GM19351 (cell line): Measurements from ENCODE around the gene ACTN1.

ENCODE experiments used
- ATAC-seq: cut with Tn5 transposase; IDR thresholded peaks from one replicate; pipeline ENCODE4 v1.9.1; 2021; ENCODE audit warnings: mild to moderate bottlenecking, moderate library complexity; ENCODE audit not compliant: unreplicated experiment

The ACTN1 gene

DNA sequence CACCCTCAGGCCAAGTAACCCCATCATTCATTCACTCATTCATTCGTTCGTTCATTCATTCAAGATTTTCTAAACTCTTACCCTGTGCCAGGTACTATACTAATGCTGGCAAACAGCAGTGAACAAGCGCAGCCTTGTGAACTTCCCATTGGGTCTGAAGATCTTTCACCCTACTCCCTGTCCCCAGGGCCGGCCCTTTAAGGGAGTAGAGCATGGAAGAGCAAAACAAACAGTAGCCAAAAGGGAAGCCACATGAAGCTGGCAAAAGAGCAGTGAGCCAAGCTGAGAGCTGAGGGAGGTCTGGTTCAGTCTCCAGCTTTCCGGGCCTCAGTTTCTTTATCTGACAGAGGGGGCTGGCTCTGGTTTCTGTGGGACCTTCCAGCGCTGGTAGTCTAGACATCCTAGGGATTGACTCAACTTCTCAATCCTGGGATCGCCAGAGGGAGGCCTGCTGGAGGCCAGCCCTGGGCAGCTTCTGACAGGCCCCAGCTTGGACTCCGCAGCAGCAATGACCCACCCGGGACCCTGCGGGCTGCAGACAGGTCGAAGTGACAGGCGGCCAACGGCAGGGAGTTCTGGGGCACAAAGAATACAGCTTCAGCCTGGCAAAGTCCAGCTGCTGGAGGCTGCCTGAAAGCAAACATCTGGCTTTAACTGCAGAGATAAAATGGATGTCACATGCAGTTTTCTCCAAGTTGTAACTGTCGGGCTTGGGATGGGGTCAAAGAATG, 27.1 kb downstream of the ACTN1 start:
- no peak for ATAC-seq

DNA sequence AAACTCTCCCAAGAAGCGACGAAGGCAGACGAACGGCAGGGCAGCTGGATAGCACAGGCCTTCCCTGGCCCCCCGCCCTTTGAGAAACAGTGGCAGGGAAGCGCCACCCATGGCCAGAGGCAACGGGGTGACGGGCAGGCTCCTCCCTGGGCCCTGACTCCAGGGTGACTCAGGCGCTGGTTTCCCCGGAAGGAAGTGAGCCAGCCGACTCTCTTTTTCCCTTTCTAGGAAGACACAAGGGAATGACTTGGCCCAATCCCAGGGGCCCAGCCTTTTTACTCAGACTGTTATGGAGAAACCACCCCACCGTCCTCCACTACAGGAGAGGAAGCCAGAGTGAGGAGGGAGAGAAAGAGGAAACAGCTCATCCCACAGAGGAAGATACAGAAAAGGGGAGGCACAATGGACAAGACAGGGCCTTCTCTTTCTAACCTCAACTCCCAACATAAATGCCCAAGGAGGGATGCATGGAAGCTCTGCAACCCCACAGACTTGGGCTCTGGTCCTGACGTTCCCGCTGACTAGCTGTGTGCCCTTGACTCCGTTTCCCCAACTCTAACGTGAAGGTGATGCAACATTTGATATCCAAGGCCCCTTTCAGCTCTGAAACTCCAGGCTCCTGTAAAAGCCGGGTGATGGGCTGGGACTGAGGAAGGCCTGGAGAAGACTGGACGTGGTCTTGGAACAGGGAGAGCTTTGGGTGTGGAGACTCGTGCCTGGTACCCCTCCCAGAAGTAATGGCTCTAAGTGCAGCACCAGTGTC, 27.9 kb downstream of the ACTN1 start:
- ATAC-seq: no peak

DNA sequence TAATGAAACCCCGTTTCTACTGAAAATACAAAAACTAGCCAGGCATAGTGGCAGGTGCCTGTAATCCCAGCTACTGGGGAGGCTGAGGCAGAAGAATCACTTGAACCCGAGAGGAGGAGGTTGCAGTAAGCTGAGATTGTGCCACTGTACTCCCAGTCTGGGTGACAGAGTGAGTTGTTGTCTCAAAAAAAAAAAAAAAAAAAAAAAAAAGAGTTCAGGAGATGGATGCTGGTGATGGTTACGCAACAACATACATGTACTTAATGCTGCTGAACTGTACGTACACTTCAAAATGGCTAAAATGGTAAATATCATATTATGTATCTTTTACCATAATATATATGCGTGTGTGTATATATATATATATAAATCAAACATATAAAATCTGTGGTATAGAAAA, 29.0 kb downstream of the ACTN1 start:
- no peak for ATAC-seq

DNA sequence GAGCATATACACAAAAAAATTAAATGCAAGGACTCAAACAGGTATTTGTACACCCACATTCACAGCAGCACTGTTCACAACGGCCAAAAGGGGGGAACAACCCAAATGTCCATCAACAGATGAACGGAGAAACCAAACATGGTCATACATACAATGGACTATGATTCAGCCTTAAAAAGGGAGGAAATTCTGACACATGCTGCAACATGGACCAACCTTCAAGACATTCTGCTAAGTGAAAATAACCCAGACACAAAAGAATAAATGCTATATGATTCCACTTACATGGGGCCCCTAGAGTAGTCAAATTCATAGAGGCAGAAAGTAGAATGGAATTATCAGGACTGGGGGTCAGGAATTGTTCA, 29.5 kb downstream of the ACTN1 start:
- ATAC-seq: no peak

DNA sequence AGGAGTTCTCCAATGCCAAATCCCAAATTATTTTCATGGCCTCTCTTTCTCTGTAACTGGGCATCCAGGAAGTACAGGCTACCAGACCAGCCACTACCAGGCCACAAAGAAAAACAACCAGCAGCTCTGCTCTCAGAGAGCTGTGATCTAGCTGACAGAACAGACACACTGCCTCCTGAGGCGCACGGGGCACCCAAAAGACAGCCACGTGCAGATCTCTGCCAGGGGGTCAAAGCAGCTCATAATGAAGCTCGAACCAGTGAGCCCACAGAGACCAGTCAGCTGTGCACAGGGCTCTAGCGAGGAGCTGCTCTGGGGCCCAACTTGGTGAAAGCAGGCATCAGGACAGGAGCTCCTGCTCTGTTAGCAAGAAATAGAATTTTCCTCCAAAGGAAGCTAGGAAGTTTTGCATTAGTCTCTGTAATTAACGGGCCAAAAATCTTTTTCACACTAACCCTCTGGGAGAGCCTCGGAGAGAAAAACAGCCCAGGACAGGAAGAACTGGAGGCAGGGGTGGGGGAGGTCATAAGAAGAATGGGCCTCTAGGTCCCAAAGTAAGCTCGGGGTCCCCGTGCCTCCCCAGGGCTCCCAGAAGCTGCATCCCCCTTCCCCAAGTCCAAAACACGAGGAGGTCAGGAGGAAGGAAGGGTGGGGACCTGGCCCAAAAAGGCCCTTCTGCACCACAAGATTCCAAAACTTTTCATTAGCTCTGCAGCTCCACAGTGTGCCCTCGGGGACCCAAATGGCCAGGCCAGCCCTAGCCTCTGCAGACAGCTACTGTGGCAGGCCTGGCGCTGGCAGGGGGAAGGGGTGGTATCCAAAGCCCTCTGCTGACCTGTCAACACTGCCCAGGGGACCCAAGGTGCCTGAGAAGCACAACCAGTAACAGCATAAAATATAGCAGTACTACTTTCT, 30.2 kb downstream of the ACTN1 start:
- ATAC-seq: no peak

DNA sequence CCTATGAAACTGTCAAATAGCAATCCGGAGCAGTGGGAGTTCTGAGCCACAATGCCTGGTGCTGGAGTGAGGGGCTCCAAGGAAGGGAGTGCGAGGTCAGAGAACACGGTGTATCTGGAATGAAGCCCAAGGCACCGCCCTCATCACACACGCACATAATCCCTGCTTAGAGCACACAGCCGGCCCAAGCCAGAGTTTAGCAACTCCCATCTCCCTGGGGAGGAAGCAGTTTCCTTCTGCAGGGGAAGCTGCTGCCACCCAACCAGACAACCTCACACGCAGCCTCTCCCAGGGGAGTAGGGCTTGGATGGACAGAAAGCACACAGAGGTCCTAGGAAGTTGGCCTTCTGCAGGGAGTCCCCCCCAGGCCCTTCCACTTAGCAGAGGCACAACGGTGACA, 31.3 kb downstream of the ACTN1 start:
- no peak for ATAC-seq

DNA sequence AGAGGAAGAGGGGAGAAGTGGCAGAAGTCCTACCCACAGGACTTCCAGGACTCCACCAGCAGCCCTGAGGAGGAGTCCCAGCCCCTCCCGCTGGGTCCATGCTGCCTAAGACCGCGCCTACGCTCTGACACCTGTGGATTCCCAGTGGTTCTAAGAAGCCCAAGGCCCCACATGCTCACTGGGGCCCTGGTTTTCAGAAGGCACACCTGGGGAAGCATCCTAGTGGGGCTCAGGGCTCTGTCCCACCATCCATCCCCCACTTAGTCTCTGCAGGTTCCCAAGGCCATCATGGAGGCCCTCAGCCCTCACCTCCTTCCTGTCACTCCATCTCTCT, 32.6 kb downstream of the ACTN1 start:
- no peak for ATAC-seq

DNA sequence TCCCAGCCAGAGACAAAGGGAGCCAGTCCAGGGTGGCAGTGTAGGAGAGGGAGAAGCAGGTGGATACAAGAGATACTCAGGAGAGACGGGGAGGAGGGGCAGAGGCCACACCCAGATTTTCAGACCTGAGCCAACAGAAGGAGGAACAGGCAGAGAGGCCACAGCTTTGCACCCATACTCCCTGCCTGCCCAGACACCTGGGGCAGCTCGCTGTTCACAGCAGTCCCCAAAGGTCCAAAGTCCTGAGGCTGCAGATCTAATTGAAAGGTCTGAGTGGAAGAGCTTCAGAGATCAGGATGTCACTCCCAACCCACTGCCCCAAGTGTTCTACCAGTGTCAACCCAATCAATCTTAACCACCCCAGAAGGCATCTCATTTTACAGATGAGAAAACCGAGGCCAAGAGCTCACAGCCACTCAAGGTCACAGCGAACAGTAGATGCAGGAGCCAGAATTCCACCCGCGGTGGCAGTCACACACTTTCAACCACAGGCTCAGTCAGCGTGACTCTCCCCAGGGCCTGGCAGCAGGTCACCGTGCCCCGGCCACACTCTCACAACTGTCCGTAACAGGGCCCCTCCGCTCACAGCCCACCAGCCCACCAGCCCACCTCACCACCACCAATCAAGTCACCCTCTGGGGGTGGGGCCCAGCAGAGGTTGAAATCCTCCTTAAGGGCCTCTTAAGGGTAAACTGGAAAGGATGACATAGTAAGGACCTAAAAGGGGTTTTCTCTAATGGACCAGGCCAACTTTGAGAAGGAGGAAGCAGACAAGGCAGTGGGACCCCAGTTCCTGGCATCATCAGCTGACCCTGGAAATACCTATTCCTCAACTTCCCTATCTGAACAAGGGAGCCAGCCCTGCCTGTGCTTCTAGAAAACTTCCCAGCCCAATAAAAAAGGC, 33.3 kb downstream of the ACTN1 start:
- ATAC-seq: no peak

DNA sequence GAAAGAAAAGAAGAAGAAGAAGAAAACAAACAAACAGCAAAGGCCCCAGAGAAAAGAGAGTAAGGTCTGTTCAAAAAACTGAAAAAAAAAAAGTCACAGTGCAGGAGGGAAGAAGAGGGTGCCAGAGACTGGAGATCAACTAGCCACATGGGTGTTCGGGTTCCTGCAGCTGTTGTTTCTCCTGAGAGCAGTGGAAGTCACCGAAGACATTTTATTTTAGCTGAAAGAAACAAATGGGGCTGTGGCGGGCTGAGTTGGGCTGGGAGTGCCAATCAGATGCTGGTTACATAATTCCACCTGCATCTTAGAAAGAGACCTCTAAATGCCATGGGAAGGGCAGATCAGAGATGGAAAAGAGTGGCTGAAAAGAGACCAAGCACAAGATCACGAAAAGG, 33.9 kb downstream of the ACTN1 start:
- ATAC-seq: no peak

DNA sequence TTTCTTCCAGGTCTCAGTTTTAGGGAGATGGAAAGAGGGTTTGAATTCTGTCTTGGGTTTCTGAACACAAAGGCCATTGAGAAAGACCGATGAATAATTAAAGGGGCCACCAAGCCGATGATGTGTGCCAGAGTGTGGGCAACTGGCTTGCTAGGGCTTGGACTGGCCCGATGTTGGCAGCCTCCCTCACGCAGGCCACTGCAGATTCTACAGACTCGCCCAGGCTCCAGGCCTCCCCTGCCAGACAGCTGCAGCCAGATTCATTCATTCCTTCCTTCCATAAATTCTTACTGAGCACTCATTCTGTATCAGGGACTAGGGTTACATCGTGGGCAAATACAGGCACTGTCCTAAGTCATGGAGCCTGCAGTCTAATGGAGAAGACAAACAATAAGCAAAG, 34.9 kb downstream of the ACTN1 start:
- no peak for ATAC-seq

DNA sequence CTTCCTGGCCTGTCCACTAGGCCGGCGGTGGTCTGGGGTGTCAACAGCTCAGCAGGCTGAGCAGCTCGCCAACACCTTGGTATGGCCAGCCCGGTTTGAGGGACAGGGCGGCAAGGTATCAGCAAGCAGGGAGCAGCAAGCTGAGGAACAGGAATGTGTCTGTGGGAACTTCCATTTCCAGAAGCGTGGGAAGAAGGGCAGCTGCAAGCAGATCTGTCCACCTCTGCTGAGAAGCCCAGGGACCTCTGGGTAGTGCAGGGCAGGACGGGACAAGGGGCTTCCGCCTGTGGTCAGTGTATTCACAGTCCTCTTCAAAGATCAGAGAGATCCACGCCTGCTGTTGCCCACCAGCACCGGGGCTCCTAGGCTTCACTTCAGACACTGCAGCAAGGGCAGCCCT, 36.0 kb downstream of the ACTN1 start:
- no peak for ATAC-seq

DNA sequence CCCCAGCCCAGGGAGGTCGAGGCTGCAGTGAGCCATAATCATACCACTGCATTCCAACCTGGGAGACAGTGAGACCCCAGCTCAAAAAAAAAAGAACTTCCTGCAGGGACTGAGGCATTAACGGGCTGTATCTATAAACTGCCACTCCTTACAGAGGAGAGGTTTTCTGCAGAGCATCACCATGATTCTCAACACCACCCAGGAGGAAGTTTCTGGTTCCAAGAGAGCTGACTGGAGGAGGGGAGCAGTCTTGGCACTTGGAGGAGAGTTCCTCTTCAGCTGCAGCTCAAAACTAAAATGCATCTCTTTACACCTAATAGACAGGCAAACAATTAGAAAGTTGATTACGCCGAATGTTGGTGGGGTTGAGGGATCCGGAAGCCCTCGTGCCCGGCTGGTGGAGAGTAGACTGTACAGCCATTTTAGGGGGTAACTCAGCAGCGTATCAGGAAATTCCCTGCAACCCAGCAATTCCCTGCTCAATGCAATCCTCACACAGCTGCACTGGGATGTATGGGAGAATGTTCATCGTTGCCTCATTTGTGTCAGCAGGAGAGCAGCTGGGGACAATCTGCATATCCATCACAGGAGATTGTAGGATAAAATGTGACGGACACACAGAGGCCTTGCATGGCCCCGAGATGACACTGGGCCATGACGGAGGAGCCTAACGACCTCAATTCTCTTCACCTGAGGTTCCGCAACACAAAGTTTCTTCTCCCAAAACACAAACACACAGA, 36.6 kb downstream of the ACTN1 start:
- no peak for ATAC-seq

DNA sequence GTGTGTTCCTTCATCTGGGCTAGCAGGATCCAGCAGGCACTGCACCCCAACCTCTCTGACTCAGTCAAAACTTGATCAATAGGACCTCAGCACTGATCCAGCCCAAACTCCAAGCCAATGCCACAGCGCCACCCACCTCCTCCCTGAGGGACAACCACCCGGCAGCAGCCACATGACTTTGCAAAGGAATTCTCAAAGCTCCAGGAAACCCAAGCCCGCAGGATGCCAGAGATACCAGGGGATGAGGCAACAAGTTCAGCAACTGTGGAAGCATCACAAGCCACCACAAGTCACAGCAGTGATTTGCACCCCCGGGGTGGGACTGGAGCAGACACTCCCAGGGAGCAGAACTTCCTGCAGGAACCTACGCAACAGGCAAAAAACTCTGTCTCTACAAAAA, 37.3 kb downstream of the ACTN1 start:
- no peak for ATAC-seq

DNA sequence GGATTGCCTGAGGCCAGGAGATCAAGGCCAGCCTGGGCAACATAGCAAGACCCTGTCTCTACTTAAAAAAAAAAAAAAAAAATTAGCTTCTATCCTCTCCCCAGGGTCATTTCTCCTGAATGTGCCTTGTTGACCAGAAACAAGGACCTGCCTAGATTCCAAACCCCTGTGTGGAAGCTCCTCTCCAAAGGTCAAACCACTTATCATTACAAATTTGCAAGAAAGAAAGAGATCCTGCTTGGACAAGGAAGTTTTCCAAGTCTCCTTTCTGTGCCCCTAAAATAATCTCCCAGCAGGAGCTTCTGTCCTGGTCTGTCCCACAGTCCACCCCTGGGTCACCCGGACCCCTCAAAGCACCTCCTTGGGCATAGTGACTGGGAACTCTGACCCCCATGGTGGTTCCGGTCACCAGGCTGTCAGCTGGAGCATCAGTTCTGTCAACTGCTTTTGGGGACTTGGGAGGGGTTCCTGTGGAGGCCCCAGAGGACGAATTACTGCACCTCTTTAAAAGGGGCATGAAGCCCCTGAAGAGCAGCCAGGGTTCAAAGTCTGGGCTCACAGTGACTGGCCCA, 38.4 kb downstream of the ACTN1 start:
- ATAC-seq: no peak

DNA sequence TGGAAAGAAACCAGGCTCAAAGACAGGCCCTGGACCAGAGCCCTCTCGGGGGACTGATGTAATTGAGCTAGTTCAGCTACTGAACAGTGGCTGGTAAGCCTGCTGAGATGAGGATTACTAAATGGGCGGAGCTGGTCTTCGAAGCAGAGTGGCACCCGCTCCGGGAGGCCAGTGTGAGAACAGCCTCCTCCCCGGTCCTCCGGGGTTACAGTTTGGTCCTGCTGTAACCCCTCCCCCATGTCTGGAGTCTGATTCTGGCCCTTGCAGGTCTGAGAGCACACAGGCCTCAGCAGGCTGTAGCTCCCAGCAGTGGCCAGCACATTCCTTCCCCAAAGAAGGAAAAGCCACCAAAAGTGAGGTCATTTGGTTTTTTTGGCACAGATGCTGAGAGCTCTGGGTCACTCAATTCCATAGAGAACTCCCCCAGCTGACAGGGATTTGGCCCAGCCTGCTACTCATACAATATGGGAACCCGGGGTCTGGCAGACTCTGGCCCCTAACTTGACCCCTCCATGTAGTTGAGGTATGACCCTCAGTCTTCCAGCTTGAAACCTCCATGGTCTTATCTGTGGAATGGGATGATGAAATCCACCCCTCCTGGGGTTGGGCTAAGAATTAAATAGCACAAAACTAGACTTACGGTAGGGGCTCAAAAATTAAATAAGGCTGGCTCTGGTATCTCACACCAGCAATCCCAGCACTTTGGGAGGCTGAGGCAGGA, 39.0 kb downstream of the ACTN1 start:
- ATAC-seq: no peak

DNA sequence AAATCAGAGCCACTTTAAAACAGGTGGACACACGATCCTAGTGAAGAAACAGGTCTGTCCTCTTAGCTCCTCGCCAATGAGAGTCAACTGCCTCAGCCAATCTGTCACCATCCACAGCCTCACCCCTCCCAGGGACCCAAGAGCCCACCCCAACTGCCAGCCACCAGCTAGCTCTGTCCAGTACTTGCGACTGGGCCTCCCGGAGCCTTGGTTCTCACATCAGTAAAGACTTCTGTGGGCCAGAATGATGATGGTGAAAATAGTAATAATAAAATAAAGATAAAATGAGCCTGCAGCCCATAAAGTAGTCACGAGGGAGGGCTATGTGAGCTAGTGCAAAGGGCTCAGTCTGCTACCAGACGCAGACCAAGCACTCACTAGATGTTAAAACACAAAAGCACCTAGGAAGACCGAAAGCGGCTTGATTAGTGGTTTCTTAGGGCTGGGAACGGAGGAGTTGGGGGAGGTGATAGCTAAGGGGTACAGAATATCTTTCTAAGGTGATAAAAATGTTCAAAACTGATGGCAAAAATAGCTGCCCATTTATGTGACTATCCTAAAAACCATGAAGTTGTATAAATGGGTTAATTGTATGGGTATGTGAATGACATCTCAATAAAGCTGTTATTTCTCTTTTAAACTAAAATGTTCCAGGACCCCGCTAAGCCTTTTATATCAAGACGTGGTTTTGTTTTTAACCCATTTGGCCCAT, 39.8 kb downstream of the ACTN1 start:
- no peak for ATAC-seq

DNA sequence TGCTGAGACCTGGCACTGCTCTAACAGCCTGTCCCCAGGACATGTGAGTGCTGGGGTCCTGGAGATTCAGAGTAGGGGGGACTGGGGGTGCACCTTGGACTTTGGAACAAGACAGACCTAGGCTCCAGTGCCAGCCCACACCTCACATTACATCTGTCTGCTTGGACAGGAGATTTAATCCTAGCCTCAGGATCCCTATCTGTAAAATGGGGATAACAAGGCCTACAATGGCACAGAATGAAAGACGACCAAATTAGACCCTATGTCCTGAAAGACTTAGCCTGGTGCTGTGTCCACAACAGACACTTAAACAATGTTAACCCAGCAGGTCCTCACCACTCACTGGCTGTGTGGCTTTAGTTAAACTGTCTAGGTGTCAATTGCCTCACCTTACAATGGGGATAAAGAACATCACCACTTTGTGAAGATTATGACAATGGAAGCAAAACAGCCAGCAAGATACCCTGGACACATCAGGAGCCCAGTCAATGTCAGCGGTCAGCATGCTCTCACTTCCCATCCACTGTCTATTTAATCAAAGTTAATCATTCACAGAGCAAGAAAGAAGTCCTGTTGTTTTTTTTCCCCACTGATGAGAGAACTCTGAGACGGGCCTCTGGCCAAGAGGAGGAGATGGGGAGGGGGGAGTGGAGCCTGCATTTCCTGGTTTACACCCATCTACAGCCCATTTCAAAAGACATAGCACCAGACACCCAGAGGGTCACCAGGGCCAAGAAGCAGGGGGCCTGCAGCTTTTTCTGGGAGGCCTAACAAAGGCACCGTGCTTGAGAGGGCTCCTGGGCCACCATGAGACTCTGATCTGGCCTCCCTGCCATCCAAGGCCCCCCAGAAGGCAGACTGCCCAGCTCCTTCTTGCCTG, 40.6 kb downstream of the ACTN1 start:
- no peak for ATAC-seq
